HCT116 (cell line): ENCODE data around the gene SUV39H2.
"Not testable (repeated sequence)": the region's sequence is repeated elsewhere in the genome, so short reads cannot be mapped to it uniquely, and the experiment has no call there.

Source experiments
- JUND ChIP-seq: IDR thresholded peaks from 2 replicates; pipeline ENCODE4 v1.6.1; 2012
- POLR2A ChIP-seq: IDR thresholded peaks from 2 replicates; pipeline ENCODE4 v1.7.0; 2011; ENCODE audit warnings: borderline replicate concordance; ENCODE audit not compliant: insufficient read depth, insufficient read length; ENCODE audit errors: extremely low read depth
- POLR2AphosphoS5 ChIP-seq: IDR thresholded peaks from 2 replicates; pipeline ENCODE4 v1.6.1; 2011; ENCODE audit warnings: mild to moderate bottlenecking, low read depth, low read length, moderate library complexity
- REST ChIP-seq: IDR thresholded peaks from 2 replicates; pipeline ENCODE4 v1.6.1; 2012; ENCODE audit warnings: low read depth
- SIN3A ChIP-seq: IDR thresholded peaks from 2 replicates; pipeline ENCODE4 v1.6.1; 2012; ENCODE audit warnings: low read depth
- SRF ChIP-seq: IDR thresholded peaks from 2 replicates; pipeline ENCODE4 v1.6.1; 2012; ENCODE audit warnings: low read depth

GRCh38 chr10:14864466-14864865 is 14.2 kb upstream of the SUV39H2 start:
- not testable (repeated sequence) for TF ChIP-seq SRF, POLR2A, JUND, SIN3A, REST, POLR2AphosphoS5
